Measurements from ENCODE around the gene GALNTL6. TPM values are rescaled to one million over a fixed set of nuclear protein-coding genes. Genes with fewer than 3 reads are reported as not detected.

The GALNTL6 gene
- total and polyA plus RNA-seq, 9 of the 15 experiments (the other 6 are each of a cell fraction or from before 2014, with no cell fraction given), result 0.18 to 0.50 (median 0.29) TPM

DNA sequence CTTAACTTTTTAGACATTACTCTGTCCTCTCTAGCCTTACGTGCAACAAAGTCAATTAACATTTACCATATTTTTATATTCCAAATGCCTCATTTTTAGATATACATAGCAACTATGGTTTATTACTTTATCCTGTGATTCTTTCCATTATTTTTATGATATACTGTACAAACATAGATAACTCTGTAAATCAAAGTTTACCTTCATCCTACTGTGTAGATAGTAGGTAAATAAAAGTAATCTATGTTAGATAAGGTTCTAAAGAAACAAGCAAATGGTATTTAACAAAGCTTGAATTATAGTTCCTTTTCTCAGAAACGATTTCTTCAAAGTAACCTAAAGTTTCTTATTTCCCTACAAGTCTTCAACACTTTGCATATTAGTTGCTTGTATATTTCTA is 350.0 kb downstream of the GALNTL6 start (continued):
- no peak for TF ChIP-seq MTA1 (IDR thresholded peaks at IDR 0.05; ENCODE audit: borderline replicate concordance)

DNA sequence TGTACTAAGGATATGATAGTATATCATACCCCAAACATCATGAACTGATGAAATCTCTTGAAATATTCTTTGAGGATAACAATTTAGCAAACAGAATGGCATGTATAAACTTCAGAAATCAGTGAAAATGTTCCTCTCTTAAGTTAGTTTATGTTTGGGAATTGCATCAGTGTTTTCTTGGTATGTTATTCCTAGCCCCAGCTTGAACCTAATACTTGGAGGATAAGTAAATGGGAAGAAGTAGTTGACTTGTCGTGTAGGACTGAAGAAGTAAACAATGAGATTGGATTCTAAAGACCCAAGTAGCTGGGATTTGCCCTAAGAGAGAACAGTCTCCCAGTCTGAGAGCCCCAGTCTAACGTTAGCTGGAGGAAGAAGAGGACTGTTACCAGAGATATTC is 355.7 kb downstream of the GALNTL6 start:
- no TSS peak for BruUV-seq (replicated peaks)
- H3K4me2 ChIP-seq (ENCODE audit: insufficient read depth, low read length), result no peak overlapping the region
- H3K4me1 ChIP-seq (replicated peaks in 1 of 2; ENCODE audit: control insufficient read depth in 2 of 2, insufficient read depth in 2 of 2, low read length in 2 of 2), result peaks cover 0 to 2% of the 10 kb centered on the region in 2 experiments; a peak in 1 of 5 replicates
- in situ Hi-C loops (cut with MboI) (no loop called here), intact Hi-C loops (cut with micrococcal nuclease) (no loop called here)
- H3K79me2 ChIP-seq (ENCODE audit: control insufficient read depth, insufficient read depth, low read length), result no peaks in the 10 kb centered on the region
- CTCF ChIA-PET (ENCODE audit: low intra/inter-chr PET ratio), result no interaction called here
- no peaks in the 10 kb centered on the region for H3K9me3 ChIP-seq (replicated peaks; ENCODE audit: control insufficient read depth, insufficient read depth, low read depth, low read length)
- H3K36me3 ChIP-seq (ENCODE audit: control insufficient read depth, insufficient read depth, low read length), result no peaks in the 10 kb centered on the region
- no peak overlapping the region for H3K4me3 ChIP-seq
- WGBS (ENCODE audit: insufficient coverage, low coverage, missing lambda C conversion rate), result 7% methylated on average over 2 of the region's 2 CpGs
- no peak for DNase-seq (ENCODE audit: extremely low read depth in 1 of 4, low spot score in 3 of 4)
- no peak for FAIRE-seq
- no peak overlapping the region for H3K27ac ChIP-seq (ENCODE audit: extremely low read depth, low read depth, low read length)
- no peaks in the 10 kb centered on the region for H3K9me1 ChIP-seq (ENCODE audit: control insufficient read depth, insufficient read depth, low read length)
- H3K9ac ChIP-seq (ENCODE audit: insufficient read depth in 1 of 2, low read depth in 2 of 2, low read length in 2 of 2), result no peak overlapping the region
- POLR2A ChIA-PET, result interaction anchor here (1.8 kb wide), 1 partner anchor 13 kb away, joined by 5 read pairs; no protein-coding TSS in a partner anchor
- H4K20me1 ChIP-seq (replicated peaks; ENCODE audit: control insufficient read depth, insufficient read depth, low read length), result no peaks in the 10 kb centered on the region
- no peak for ATAC-seq
- H2AFZ ChIP-seq (ENCODE audit: low read depth, low read length), result no peak overlapping the region
- H3K27me3 ChIP-seq (ENCODE audit: control insufficient read depth in 2 of 2, insufficient read depth in 2 of 2, low read length in 2 of 2), result no peaks in the 10 kb centered on the region
- TF ChIP-seq, protein P1, sequence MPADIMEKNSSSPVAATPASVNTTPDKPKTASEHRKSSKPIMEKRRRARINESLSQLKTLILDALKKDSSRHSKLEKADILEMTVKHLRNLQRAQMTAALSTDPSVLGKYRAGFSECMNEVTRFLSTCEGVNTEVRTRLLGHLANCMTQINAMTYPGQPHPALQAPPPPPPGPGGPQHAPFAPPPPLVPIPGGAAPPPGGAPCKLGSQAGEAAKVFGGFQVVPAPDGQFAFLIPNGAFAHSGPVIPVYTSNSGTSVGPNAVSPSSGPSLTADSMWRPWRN (IDR thresholded peaks at IDR 0.05; ENCODE audit: low read depth), result no peak
- no peak for TF ChIP-seq PHF8 (IDR thresholded peaks at IDR 0.05; ENCODE audit: borderline replicate concordance, low read length)
- no peak for TF ChIP-seq NCOA6 (IDR thresholded peaks at IDR 0.05)
- TF ChIP-seq, protein P2, sequence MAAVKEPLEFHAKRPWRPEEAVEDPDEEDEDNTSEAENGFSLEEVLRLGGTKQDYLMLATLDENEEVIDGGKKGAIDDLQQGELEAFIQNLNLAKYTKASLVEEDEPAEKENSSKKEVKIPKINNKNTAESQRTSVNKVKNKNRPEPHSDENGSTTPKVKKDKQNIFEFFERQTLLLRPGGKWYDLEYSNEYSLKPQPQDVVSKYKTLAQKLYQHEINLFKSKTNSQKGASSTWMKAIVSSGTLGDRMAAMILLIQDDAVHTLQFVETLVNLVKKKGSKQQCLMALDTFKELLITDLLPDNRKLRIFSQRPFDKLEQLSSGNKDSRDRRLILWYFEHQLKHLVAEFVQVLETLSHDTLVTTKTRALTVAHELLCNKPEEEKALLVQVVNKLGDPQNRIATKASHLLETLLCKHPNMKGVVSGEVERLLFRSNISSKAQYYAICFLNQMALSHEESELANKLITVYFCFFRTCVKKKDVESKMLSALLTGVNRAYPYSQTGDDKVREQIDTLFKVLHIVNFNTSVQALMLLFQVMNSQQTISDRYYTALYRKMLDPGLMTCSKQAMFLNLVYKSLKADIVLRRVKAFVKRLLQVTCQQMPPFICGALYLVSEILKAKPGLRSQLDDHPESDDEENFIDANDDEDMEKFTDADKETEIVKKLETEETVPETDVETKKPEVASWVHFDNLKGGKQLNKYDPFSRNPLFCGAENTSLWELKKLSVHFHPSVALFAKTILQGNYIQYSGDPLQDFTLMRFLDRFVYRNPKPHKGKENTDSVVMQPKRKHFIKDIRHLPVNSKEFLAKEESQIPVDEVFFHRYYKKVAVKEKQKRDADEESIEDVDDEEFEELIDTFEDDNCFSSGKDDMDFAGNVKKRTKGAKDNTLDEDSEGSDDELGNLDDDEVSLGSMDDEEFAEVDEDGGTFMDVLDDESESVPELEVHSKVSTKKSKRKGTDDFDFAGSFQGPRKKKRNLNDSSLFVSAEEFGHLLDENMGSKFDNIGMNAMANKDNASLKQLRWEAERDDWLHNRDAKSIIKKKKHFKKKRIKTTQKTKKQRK (IDR thresholded peaks at IDR 0.05; ENCODE audit: borderline replicate concordance, low read depth, low read length), result no peak
- no peak for TF ChIP-seq PTBP1 (IDR thresholded peaks at IDR 0.05; ENCODE audit: low read depth, low read length)
- TF ChIP-seq, protein P3, sequence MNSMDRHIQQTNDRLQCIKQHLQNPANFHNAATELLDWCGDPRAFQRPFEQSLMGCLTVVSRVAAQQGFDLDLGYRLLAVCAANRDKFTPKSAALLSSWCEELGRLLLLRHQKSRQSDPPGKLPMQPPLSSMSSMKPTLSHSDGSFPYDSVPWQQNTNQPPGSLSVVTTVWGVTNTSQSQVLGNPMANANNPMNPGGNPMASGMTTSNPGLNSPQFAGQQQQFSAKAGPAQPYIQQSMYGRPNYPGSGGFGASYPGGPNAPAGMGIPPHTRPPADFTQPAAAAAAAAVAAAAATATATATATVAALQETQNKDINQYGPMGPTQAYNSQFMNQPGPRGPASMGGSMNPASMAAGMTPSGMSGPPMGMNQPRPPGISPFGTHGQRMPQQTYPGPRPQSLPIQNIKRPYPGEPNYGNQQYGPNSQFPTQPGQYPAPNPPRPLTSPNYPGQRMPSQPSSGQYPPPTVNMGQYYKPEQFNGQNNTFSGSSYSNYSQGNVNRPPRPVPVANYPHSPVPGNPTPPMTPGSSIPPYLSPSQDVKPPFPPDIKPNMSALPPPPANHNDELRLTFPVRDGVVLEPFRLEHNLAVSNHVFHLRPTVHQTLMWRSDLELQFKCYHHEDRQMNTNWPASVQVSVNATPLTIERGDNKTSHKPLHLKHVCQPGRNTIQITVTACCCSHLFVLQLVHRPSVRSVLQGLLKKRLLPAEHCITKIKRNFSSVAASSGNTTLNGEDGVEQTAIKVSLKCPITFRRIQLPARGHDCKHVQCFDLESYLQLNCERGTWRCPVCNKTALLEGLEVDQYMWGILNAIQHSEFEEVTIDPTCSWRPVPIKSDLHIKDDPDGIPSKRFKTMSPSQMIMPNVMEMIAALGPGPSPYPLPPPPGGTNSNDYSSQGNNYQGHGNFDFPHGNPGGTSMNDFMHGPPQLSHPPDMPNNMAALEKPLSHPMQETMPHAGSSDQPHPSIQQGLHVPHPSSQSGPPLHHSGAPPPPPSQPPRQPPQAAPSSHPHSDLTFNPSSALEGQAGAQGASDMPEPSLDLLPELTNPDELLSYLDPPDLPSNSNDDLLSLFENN (IDR thresholded peaks at IDR 0.05; ENCODE audit: low read depth in 2 of 2, low read length in 2 of 2), result no peak
- no peak for TF ChIP-seq EGR1 (conservative IDR thresholded peaks at IDR 0.05)
- TF ChIP-seq, protein P4, sequence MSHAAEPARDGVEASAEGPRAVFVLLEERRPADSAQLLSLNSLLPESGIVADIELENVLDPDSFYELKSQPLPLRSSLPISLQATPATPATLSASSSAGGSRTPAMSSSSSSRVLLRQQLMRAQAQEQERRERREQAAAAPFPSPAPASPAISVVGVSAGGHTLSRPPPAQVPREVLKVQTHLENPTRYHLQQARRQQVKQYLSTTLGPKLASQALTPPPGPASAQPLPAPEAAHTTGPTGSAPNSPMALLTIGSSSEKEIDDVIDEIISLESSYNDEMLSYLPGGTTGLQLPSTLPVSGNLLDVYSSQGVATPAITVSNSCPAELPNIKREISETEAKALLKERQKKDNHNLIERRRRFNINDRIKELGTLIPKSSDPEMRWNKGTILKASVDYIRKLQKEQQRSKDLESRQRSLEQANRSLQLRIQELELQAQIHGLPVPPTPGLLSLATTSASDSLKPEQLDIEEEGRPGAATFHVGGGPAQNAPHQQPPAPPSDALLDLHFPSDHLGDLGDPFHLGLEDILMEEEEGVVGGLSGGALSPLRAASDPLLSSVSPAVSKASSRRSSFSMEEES (CRISPR knock-in tag; IDR thresholded peaks at IDR 0.05), result no peak
- TF ChIP-seq NRF1 (conservative IDR thresholded peaks at IDR 0.05 in 1 of 2, IDR thresholded peaks at IDR 0.05 in 1 of 2), result no peak
- TF ChIP-seq SREBF2 (CRISPR knock-in tag; IDR thresholded peaks at IDR 0.05), result no peak
- no peak for TF ChIP-seq E2F3 (CRISPR knock-in tag; IDR thresholded peaks at IDR 0.05)

Measured in K562 (cell line).